Effector CD4-positive, alpha-beta T cell (primary cell): ENCODE data around the gene SOX8.

Experiments
- DNase-seq: peaks from one replicate; pipeline ENCODE4 v3.0.0-alpha.2; 2020

SOX8 gene

GRCh38 chr16:974001-974601, 7.5 kb upstream of the SOX8 start:
- DNase-seq, result no peak

GRCh38 chr16:974611-975261, 6.8 kb upstream of the SOX8 start:
- DNase-seq, result no peak

- no peak for DNase-seq
Measured at GRCh38 chr16:975291-975690, 6.3 kb upstream of the SOX8 start.

- DNase-seq, result no peak
Measured at GRCh38 chr16:976389-976931, 5.1 kb upstream of the SOX8 start.

- no peak for DNase-seq
Measured at GRCh38 chr16:977081-977701, 4.4 kb upstream of the SOX8 start.

- DNase-seq, result no peak
Measured at GRCh38 chr16:977896-978295, 3.7 kb upstream of the SOX8 start.

- no peak for DNase-seq
Measured at GRCh38 chr16:978403-978802, 3.2 kb upstream of the SOX8 start.

GRCh38 chr16:979147-979546, 2.4 kb upstream of the SOX8 start:
- no peak for DNase-seq

- DNase-seq, result no peak
Measured at GRCh38 chr16:979859-980594, 1.5 kb upstream of the SOX8 start.

- DNase-seq, result no peak
Measured at GRCh38 chr16:980595-980854, 1.0 kb upstream of the SOX8 start.

- DNase-seq, result no peak
Measured at GRCh38 chr16:982145-983043, 824 bp downstream of the SOX8 start.

- no peak for DNase-seq
Measured at GRCh38 chr16:983044-984030, 1.8 kb downstream of the SOX8 start.

GRCh38 chr16:984121-984694, 2.6 kb downstream of the SOX8 start:
- no peak for DNase-seq

- no peak for DNase-seq
Measured at GRCh38 chr16:984736-985636, 3.4 kb downstream of the SOX8 start.

- DNase-seq, result no peak
Measured at GRCh38 chr16:985646-986400, 4.3 kb downstream of the SOX8 start.

GRCh38 chr16:986411-986810, 4.8 kb downstream of the SOX8 start:
- DNase-seq, result no peak

GRCh38 chr16:986925-987582, 5.5 kb downstream of the SOX8 start:
- no peak for DNase-seq

- DNase-seq, result no peak
Measured at GRCh38 chr16:987906-988305, 6.3 kb downstream of the SOX8 start.
